Upper lobe of left lung (tissue), 4 donors: ENCODE measurements around the gene RNF125.

Experiments
- EP300 ChIP-seq, 4 donors: sonication (generic); formaldehyde crosslinking; IDR thresholded peaks; one replicate each; pipeline ENCODE4 v1.5.1; 2017; ENCODE audit warnings: antibody characterized with exemption in 4 of 4, control low read depth in 2 of 4
- TF ChIP-seq, protein P1 (sequence below), 6 experiments: fragments of 450-650 bp in 4 of 6; fragments of 200-600 bp in 2 of 6; sonication (generic) in 2 of 6; IDR thresholded peaks; one replicate each; pipeline ENCODE4 v1.5.1; 2016 to 2019; ENCODE audit warnings: antibody characterized with exemption in 6 of 6

DNA sequence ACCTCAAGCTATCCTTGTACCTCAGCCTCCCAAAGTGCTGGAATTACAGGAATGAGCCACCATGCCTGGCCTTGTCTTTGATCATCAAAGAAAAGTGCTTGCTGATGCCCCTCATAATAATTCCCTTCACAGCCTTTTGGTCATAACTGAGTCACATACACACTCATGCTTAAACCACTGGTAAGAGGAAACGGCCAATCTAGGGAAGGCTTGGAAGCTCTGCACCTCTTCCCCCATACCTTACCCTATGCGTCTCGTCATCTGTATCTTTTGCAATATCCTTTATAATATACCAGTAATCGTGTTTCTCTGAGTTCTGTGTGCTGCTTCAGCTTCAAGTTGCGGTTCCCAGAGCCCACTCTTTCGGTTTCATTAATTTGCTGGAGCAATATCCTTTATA, 68.3 kb downstream of the RNF125 start:
- no peak for TF ChIP-seq EP300 (IDR thresholded peaks at IDR 0.05)
- TF ChIP-seq, protein P1, sequence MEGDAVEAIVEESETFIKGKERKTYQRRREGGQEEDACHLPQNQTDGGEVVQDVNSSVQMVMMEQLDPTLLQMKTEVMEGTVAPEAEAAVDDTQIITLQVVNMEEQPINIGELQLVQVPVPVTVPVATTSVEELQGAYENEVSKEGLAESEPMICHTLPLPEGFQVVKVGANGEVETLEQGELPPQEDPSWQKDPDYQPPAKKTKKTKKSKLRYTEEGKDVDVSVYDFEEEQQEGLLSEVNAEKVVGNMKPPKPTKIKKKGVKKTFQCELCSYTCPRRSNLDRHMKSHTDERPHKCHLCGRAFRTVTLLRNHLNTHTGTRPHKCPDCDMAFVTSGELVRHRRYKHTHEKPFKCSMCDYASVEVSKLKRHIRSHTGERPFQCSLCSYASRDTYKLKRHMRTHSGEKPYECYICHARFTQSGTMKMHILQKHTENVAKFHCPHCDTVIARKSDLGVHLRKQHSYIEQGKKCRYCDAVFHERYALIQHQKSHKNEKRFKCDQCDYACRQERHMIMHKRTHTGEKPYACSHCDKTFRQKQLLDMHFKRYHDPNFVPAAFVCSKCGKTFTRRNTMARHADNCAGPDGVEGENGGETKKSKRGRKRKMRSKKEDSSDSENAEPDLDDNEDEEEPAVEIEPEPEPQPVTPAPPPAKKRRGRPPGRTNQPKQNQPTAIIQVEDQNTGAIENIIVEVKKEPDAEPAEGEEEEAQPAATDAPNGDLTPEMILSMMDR (IDR thresholded peaks at IDR 0.05) = no peak
